GM23338 (cell line): Measurements from ENCODE around the gene KLHL22. TPM values are rescaled to one million over a fixed set of nuclear protein-coding genes. Genes with fewer than 3 reads are reported as not detected.

Source experiments
- ATAC-seq: fragments of 200-7000 bp; cut with Tn5 transposase; 3 replicates; pipeline ENCODE4 v1.9.1; 2020
- DNase-seq: peaks from one replicate; pipeline ENCODE4 v3.0.0-alpha.2; 2015; ENCODE audit warnings: low spot score
- H2AFZ ChIP-seq: fragments of 200-600 bp; sonication (generic); 2 replicates; pipeline ENCODE4 v1.8.0; 2016; ENCODE audit warnings: antibody characterized with exemption, mild to moderate bottlenecking, moderate library complexity
- H3F3A ChIP-seq: fragments of 200-600 bp; sonication (generic); replicated peaks from 2 replicates; pipeline ENCODE4 v1.8.0; 2017; ENCODE audit warnings: antibody characterized with exemption, mixed run types, low read depth
- H3K27ac ChIP-seq: fragments of 200-600 bp; sonication (generic); 2 replicates; pipeline ENCODE4 v1.6.1; 2016; ENCODE audit warnings: low read depth
- H3K27me3 ChIP-seq: fragments of 200-600 bp; sonication (generic); 2 replicates; pipeline ENCODE4 v1.8.0; 2016; ENCODE audit warnings: mild to moderate bottlenecking, mixed run types, moderate library complexity; ENCODE audit not compliant: insufficient read depth
- H3K36me3 ChIP-seq: fragments of 200-600 bp; sonication (generic); 2 replicates; pipeline ENCODE4 v1.8.0; 2016; ENCODE audit warnings: mild to moderate bottlenecking; ENCODE audit not compliant: insufficient read depth
- H3K4me1 ChIP-seq: fragments of 200-600 bp; sonication (generic); 2 replicates; pipeline ENCODE4 v1.8.0; 2016; ENCODE audit warnings: mild to moderate bottlenecking, moderate library complexity; ENCODE audit not compliant: insufficient read depth
- H3K4me2 ChIP-seq: fragments of 200-600 bp; sonication (generic); 2 replicates; pipeline ENCODE4 v1.7.1; 2017; ENCODE audit warnings: mixed run types
- H3K4me3 ChIP-seq: fragments of 200-600 bp; sonication (generic); 2 replicates; pipeline ENCODE4 v1.6.1; 2016; ENCODE audit warnings: mixed run types
- H3K79me2 ChIP-seq: fragments of 200-600 bp; sonication (generic); replicated peaks from 2 replicates; pipeline ENCODE4 v1.8.0; 2017; ENCODE audit warnings: mild to moderate bottlenecking; ENCODE audit not compliant: insufficient read depth
- H3K9me2 ChIP-seq: fragments of 200-600 bp; sonication (generic); 2 replicates; pipeline ENCODE4 v1.8.0; 2017; ENCODE audit not compliant: insufficient read depth
- H4K20me1 ChIP-seq: fragments of 200-600 bp; sonication (generic); replicated peaks from 2 replicates; pipeline ENCODE4 v1.8.0; 2017; ENCODE audit warnings: mild to moderate bottlenecking; ENCODE audit not compliant: insufficient read depth
- H3K27ac Mint-ChIP-seq: 2 replicates; pipeline ENCODE4 v1.8.0; 2020; ENCODE audit warnings: inconsistent platforms, mild to moderate bottlenecking, moderate library complexity, mixed read lengths
- H3K27me3 Mint-ChIP-seq: 3 replicates; pipeline ENCODE4 v1.8.0; 2022; ENCODE audit warnings: low read depth, mild to moderate bottlenecking, moderate library complexity, mixed read lengths, inconsistent platforms; ENCODE audit not compliant: insufficient read depth, poor library complexity
- H3K36me3 Mint-ChIP-seq: 3 replicates; pipeline ENCODE4 v1.8.0; 2021; ENCODE audit warnings: low read depth, mild to moderate bottlenecking, inconsistent platforms, moderate library complexity, mixed read lengths
- H3K4me1 Mint-ChIP-seq: 3 replicates; pipeline ENCODE4 v1.8.0; 2020; ENCODE audit warnings: mild to moderate bottlenecking, inconsistent platforms, mixed read lengths
- H3K4me3 Mint-ChIP-seq: 3 replicates; pipeline ENCODE4 v1.8.0; 2021; ENCODE audit warnings: moderate library complexity, mild to moderate bottlenecking, inconsistent platforms, mixed read lengths
- H3K9me3 Mint-ChIP-seq: 3 replicates; pipeline ENCODE4 v1.8.0; 2020; ENCODE audit warnings: moderate library complexity, mild to moderate bottlenecking, inconsistent platforms, mixed read lengths
- EZH2phosphoT487 ChIP-seq: fragments of 200-600 bp; sonication (generic); IDR thresholded peaks from one replicate; pipeline ENCODE4 v1.8.1; 2018; ENCODE audit warnings: antibody characterized with exemption; ENCODE audit not compliant: unreplicated experiment
- JUNB ChIP-seq: IDR thresholded peaks from one replicate; pipeline ENCODE4 v1.6.1; 2016; ENCODE audit warnings: antibody characterized with exemption; ENCODE audit not compliant: unreplicated experiment
- ZNF331 ChIP-seq: fragments of 250-450 bp; sonication (Bioruptor Pico); IDR thresholded peaks from 2 replicates; pipeline ENCODE4 v1.5.0; 2020; ENCODE audit warnings: low read depth, mild to moderate bottlenecking, moderate library complexity
- polyA plus RNA-seq: library from polyadenylated mRNA; unstranded; fragments of >200 nt; fragmentation: Nextera tagmentation; extraction: Ambion mirVana; gene quantifications from 2 replicates; pipeline ENCODE4 v1.2.1, GENCODE V29; 2016
- total RNA-seq: library from RNA; depleted of rRNA; stranded (reverse); fragments of >200 nt; shearing (Covaris generic); gene quantifications from 2 replicates; pipeline ENCODE4 v1.2.3, GENCODE V29; 2014
- TF ChIP-seq, protein P1 (sequence below): fragments of 250-450 bp; sonication (Bioruptor Pico); IDR thresholded peaks from 2 replicates; pipeline ENCODE4 v1.5.0; 2020; ENCODE audit warnings: mild to moderate bottlenecking, moderate library complexity
- TF ChIP-seq, protein P2 (sequence below): IDR thresholded peaks from one replicate; pipeline ENCODE4 v1.6.1; 2018; ENCODE audit warnings: antibody characterized with exemption; ENCODE audit not compliant: unreplicated experiment

The KLHL22 gene
- total and polyA plus RNA-seq, 2 experiments from 2014 or later, result 2.4 to 16.0 TPM

DNA sequence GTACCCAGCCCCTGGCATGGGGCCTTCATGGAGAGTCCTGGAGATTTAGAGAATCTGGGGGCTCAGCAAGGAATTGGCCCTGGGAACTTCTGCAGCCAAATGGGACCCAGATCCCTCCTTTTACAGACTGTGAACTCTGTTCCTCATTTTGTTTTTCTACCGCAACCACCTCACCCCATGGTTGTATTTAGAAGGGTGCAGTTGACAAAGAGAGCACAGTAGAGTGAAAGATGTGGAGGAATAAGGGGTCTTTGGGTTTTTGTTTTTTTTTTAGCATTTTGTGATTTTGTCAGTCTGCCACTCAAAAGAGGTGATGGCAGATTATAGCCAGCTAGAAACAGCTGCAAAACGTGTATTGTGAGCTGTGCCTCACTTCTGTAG is 99.7 kb downstream of the KLHL22 start (continued):
- TF ChIP-seq, protein P1, sequence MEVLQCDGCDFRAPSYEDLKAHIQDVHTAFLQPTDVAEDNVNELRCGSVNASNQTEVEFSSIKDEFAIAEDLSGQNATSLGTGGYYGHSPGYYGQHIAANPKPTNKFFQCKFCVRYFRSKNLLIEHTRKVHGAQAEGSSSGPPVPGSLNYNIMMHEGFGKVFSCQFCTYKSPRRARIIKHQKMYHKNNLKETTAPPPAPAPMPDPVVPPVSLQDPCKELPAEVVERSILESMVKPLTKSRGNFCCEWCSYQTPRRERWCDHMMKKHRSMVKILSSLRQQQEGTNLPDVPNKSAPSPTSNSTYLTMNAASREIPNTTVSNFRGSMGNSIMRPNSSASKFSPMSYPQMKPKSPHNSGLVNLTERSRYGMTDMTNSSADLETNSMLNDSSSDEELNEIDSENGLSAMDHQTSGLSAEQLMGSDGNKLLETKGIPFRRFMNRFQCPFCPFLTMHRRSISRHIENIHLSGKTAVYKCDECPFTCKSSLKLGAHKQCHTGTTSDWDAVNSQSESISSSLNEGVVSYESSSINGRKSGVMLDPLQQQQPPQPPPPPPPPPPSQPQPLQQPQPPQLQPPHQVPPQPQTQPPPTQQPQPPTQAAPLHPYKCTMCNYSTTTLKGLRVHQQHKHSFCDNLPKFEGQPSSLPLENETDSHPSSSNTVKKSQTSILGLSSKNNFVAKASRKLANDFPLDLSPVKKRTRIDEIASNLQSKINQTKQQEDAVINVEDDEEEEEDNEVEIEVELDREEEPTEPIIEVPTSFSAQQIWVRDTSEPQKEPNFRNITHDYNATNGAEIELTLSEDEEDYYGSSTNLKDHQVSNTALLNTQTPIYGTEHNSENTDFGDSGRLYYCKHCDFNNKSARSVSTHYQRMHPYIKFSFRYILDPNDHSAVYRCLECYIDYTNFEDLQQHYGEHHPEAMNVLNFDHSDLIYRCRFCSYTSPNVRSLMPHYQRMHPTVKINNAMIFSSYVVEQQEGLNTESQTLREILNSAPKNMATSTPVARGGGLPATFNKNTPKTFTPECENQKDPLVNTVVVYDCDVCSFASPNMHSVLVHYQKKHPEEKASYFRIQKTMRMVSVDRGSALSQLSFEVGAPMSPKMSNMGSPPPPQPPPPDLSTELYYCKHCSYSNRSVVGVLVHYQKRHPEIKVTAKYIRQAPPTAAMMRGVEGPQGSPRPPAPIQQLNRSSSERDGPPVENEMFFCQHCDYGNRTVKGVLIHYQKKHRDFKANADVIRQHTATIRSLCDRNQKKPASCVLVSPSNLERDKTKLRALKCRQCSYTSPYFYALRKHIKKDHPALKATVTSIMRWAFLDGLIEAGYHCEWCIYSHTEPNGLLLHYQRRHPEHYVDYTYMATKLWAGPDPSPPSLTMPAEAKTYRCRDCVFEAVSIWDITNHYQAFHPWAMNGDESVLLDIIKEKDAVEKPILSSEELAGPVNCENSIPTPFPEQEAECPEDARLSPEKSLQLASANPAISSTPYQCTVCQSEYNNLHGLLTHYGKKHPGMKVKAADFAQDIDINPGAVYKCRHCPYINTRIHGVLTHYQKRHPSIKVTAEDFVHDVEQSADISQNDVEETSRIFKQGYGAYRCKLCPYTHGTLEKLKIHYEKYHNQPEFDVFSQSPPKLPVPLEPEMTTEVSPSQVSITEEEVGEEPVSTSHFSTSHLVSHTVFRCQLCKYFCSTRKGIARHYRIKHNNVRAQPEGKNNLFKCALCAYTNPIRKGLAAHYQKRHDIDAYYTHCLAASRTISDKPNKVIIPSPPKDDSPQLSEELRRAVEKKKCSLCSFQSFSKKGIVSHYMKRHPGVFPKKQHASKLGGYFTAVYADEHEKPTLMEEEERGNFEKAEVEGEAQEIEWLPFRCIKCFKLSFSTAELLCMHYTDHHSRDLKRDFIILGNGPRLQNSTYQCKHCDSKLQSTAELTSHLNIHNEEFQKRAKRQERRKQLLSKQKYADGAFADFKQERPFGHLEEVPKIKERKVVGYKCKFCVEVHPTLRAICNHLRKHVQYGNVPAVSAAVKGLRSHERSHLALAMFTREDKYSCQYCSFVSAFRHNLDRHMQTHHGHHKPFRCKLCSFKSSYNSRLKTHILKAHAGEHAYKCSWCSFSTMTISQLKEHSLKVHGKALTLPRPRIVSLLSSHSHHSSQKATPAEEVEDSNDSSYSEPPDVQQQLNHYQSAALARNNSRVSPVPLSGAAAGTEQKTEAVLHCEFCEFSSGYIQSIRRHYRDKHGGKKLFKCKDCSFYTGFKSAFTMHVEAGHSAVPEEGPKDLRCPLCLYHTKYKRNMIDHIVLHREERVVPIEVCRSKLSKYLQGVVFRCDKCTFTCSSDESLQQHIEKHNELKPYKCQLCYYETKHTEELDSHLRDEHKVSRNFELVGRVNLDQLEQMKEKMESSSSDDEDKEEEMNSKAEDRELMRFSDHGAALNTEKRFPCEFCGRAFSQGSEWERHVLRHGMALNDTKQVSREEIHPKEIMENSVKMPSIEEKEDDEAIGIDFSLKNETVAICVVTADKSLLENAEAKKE (CRISPR knock-in tag), result no peak
- TF ChIP-seq JUNB (no peak), EZH2phosphoT487 (no peak), ZNF331 (CRISPR knock-in tag) (no peak)

DNA sequence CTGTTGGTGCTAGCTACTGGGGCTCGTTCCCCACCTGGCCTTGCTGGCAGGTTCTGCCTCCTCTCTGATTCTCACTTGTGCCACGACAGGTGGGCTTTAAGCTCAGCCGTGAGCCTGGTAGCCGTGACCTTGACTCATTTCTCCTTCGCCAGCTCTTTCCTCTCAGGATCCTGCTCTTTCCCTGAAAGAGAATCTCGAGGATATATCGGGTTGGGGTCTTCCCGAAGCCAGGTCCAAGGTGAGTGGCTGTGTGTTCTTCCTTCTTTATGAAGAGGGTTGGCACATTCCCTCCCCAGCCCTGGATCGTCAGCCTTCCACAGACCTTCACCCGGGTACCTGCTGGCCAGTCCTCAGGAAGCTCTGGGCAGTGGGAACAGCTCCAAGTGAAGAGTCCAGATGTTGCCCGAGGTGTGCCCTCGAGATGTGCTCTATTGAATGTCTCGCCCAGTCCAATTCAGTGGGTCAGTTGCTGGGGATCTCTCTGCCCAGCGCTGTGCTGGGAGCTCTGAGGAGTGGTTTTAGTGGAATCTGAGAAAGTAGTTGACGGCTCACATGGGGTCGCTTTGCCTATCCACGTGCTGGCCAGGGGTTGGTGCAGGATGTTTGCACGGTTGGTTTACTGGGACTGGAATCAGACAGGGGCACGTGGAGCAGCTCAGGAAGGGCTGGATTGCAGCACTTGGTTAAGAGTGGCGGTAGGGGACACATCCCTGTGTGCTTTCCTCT is 100.3 kb downstream of the KLHL22 start:
- Histone ChIP-seq H3K27me3 (no peaks in the 10 kb centered on the region), H3K4me2 (peak overlapping the region; percentile 84), H2AFZ (no peak overlapping the region), H3K4me1 (peaks cover 19% of the 10 kb centered on the region), H3F3A (no peaks in the 10 kb centered on the region; the same call in 1 of the 2 replicates), H3K9me2 (no peaks in the 10 kb centered on the region), H3K36me3 (no peaks in the 10 kb centered on the region), H3K79me2 (peaks cover 60% of the 10 kb centered on the region), H4K20me1 (peaks cover 33% of the 10 kb centered on the region), H3K27ac (no peak overlapping the region), H3K4me3 (peak overlapping the region; percentile 94)
- ATAC-seq (no peak), DNase-seq (no peak)
- no peaks in the 10 kb centered on the region; the same call in 2 of the 3 replicates for H3K9me3 Mint-ChIP-seq
- H3K4me3 Mint-ChIP-seq, result peak overlapping the region; percentile 89
- H3K27ac Mint-ChIP-seq, result no peak overlapping the region
- peaks cover 11% of the 10 kb centered on the region for H3K36me3 Mint-ChIP-seq
- peaks cover 7% of the 10 kb centered on the region for H3K27me3 Mint-ChIP-seq
- H3K4me1 Mint-ChIP-seq, result peaks cover 30% of the 10 kb centered on the region
- TF ChIP-seq, protein P2, sequence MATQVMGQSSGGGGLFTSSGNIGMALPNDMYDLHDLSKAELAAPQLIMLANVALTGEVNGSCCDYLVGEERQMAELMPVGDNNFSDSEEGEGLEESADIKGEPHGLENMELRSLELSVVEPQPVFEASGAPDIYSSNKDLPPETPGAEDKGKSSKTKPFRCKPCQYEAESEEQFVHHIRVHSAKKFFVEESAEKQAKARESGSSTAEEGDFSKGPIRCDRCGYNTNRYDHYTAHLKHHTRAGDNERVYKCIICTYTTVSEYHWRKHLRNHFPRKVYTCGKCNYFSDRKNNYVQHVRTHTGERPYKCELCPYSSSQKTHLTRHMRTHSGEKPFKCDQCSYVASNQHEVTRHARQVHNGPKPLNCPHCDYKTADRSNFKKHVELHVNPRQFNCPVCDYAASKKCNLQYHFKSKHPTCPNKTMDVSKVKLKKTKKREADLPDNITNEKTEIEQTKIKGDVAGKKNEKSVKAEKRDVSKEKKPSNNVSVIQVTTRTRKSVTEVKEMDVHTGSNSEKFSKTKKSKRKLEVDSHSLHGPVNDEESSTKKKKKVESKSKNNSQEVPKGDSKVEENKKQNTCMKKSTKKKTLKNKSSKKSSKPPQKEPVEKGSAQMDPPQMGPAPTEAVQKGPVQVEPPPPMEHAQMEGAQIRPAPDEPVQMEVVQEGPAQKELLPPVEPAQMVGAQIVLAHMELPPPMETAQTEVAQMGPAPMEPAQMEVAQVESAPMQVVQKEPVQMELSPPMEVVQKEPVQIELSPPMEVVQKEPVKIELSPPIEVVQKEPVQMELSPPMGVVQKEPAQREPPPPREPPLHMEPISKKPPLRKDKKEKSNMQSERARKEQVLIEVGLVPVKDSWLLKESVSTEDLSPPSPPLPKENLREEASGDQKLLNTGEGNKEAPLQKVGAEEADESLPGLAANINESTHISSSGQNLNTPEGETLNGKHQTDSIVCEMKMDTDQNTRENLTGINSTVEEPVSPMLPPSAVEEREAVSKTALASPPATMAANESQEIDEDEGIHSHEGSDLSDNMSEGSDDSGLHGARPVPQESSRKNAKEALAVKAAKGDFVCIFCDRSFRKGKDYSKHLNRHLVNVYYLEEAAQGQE, result no peak
